Epithelial cell of proximal tubule (primary cell): ENCODE data around the gene CAMK2G. TPM values are rescaled to one million over a fixed set of nuclear protein-coding genes. Genes with fewer than 3 reads are reported as not detected.
A peak's percentile ranks its signal among the peaks of the same experiment; 100 is the strongest.

Experiments used
- DNase-seq: peaks from one replicate; pipeline ENCODE4 v3.0.0-alpha.2; 2011; ENCODE audit warnings: low read depth
- H3K4me3 ChIP-seq: 2 replicates; pipeline ENCODE4 v1.5.1; 2011; ENCODE audit warnings: low read depth, mild to moderate bottlenecking, low read length
- total RNA-seq: library from RNA; depleted of rRNA; stranded (reverse); fragments of >200 nt; gene quantifications from 2 replicates; pipeline ENCODE4 v1.2.3, GENCODE V29; 2015
- TF ChIP-seq, protein P1 (sequence below): conservative IDR thresholded peaks from 2 replicates; pipeline ENCODE4 v1.5.1; 2012; ENCODE audit warnings: low read depth, mild to moderate bottlenecking, low read length

The CAMK2G gene
- total RNA-seq, 1 donor from 2014 or later = 15.2 TPM

DNA sequence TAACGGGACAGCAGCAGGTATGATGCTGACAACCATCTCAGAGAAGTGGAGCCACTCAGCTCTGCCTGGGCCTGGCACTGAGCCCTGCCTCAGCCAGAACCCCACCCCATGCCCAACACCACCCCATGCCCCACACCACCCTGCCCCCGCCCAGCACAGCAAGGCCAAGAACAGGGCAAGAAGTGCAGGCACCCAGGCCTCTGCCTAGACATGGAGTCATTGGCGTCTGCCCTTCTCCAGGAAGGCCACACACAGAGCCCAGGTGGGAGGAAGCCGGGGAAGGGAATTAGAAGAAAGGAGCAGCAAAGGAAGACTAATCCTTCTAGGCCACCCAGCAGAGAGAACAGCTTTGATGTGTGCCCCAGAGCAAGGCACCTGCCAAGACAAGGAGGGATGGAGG, 18.9 kb downstream of the CAMK2G start:
- no peak for DNase-seq
- TF ChIP-seq, protein P1, sequence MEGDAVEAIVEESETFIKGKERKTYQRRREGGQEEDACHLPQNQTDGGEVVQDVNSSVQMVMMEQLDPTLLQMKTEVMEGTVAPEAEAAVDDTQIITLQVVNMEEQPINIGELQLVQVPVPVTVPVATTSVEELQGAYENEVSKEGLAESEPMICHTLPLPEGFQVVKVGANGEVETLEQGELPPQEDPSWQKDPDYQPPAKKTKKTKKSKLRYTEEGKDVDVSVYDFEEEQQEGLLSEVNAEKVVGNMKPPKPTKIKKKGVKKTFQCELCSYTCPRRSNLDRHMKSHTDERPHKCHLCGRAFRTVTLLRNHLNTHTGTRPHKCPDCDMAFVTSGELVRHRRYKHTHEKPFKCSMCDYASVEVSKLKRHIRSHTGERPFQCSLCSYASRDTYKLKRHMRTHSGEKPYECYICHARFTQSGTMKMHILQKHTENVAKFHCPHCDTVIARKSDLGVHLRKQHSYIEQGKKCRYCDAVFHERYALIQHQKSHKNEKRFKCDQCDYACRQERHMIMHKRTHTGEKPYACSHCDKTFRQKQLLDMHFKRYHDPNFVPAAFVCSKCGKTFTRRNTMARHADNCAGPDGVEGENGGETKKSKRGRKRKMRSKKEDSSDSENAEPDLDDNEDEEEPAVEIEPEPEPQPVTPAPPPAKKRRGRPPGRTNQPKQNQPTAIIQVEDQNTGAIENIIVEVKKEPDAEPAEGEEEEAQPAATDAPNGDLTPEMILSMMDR = no peak
- no peak overlapping the region for H3K4me3 ChIP-seq

DNA sequence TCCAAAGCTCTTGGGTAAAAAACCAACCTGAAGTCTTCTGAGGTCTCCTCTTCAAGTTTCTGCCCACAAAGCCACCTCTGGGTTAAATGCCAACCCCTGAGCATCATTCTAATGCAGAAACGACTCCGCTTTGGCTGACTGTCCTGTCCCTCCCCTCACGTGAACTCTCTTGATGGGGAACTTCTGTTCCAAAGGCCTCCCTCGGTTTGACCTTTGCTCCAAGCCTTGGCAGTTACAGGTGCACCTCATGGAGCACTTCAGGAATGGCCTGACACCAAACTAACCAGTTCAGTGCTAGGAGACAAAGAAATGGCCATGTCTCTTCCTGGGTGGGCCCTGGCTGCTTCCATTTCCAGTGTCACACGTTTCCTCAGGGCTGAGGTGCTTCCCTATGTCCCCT, 20.0 kb downstream of the CAMK2G start:
- no peak overlapping the region for H3K4me3 ChIP-seq
- no peak for DNase-seq
- TF ChIP-seq, protein P1 = no peak

DNA sequence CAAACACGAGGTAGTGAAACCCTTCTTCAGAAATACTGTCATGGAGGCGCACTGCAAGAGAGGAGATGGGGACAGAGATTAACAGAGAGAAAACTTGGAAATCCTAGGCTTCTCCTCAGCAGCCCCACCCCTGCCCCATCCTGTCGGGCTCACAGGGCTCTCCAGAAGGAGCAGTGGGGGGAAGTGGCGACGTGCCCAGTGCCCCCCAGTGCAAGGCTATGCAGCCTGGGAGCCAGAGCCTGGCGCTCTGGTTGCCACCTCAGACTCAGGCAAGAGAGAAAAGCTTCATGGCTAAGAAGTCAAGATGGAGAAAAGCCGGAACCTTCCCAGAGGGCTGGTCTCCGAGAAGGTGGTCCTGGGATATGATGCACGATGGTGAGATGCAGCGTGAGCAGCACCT, 21.2 kb downstream of the CAMK2G start:
- TF ChIP-seq, protein P1 = no peak
- DNase-seq = no peak
- H3K4me3 ChIP-seq = no peak overlapping the region

DNA sequence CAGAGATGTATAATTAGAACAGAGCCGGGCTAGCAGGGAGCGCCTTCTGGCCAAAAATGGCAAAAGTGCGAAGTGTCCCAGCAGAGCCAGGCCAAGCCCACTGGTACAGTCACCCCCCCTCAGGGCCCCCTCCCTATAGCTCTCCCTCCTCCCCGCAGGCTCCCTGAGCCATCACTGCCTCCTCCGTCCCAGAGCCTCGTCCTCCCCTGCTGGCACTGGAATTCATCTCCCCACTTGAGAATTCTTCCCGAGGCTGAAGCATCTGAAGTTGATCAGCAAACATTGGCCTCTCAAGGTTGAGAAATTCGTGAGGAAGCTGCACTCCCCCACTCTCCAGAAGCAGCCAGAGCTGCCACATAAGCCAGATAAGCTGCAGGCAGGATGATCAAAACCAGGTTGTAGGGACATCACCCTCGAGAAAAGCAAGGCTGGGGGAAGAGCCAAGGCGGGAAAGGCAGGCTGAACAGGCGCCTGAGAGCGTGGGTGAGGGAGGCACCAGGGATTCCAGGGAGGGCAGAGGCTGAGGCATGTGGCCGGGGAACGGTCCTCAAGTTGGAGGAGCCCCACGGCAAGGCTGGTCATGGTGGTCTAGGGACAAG, 23.4 kb downstream of the CAMK2G start:
- H3K4me3 ChIP-seq = no peak overlapping the region
- no peak for DNase-seq
- TF ChIP-seq, protein P1 = no peak

DNA sequence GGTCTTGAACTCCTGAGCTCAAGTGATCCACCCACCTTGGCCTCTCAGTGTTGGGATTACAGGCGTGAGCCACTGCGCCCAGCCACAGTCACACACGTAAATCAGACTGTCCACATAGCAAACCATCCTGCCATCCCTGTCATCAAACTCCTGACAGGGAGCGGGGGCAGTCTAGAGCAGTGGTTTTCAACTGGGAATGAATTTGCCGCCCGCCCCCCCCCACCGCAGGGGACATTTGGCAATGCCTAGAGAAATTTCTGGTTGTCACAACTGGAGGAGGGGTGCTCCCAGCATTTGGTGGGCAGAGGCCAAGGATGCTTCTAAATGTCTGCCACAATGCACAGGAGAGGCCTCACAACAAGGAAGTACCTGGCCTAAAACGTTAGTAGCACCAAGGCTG, 24.1 kb downstream of the CAMK2G start:
- no peak overlapping the region for H3K4me3 ChIP-seq
- TF ChIP-seq, protein P1 = no peak
- DNase-seq = no peak

DNA sequence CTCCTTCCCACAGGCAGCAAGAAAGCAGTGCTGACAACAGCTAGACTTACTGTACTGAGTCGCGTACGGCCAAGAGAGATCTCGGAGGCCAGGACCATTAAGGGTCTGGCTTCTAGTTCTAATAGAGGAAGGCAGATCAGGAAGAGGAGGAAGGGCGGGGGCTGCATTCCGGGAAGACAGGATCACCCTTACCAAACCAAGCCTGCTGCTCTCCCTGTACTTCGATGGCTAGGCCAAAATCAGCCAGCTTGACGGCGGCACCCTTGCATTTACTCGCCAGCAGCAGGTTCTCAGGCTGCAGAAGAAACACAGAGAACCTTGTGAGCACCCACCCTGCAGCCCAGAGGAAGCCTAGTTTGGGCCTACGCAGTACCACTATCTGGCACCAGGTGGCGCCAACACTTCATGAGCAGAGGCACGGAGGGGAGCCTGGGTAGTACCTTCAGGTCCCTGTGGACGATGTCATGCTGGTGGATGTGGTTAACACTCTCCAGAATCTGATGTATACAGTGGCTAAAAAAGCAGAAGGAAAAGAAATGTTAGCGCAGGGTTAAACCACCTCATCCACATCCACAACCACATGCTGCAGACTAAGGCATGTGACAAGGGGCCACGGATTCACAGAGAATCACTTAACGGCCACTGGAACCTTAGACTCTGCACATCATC, 25.4 kb downstream of the CAMK2G start:
- TF ChIP-seq, protein P1 = peak; percentile 99
- H3K4me3 ChIP-seq = no peak overlapping the region
- no peak for DNase-seq

DNA sequence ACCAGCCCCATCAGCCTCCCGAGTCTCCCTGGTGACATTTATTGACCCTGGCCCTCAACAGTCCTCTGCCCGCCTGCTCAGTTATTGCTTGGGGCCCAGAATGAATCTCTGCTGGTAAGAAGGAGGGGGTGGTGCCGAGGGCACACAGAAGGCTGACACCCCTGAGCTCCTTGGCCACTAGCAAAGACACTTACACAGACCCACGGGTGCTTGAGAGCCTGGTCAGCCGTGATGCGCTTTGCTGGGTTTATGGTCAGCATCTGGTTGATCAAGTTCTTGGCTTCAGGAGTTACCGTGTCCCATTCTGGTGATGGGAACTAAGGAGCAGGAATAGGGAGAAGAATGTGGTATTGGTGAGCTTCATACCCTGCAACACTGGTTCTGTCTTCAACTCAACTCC, 27.3 kb downstream of the CAMK2G start:
- H3K4me3 ChIP-seq = no peak overlapping the region
- no peak for DNase-seq
- TF ChIP-seq, protein P1 = no peak
